GM12874 (cell line): ENCODE data around the gene HINT1.

Source experiments
- CTCF ChIP-seq: IDR thresholded peaks from 2 replicates; pipeline ENCODE4 v1.5.1; 2011; ENCODE audit warnings: low read depth, mild to moderate bottlenecking, control low read depth, low read length, moderate library complexity; ENCODE audit not compliant: insufficient read depth

The HINT1 gene

GRCh38 chr5:131165119-131165727 lies at the start of gene HINT1:
HINT1 (minus strand) TSS chr5:131165256; CDS start chr5:131165205, 51 bp downstream.
- peak; percentile 24; the same call in 1 of the 2 replicates for TF ChIP-seq CTCF

- no peak for TF ChIP-seq CTCF
Measured at GRCh38 chr5:131214609-131215227, 49.7 kb upstream of the HINT1 start.

GRCh38 chr5:131212471-131213021 lies 47.5 kb upstream of the HINT1 start:
- no peak for TF ChIP-seq CTCF

GRCh38 chr5:131211669-131212068 lies 46.6 kb upstream of the HINT1 start:
- no peak for TF ChIP-seq CTCF

- no peak for TF ChIP-seq CTCF
Measured at GRCh38 chr5:131210151-131210510, 45.1 kb upstream of the HINT1 start.

- TF ChIP-seq CTCF: no peak
Measured at GRCh38 chr5:131209506-131210150, 44.6 kb upstream of the HINT1 start.

GRCh38 chr5:131209175-131209505 lies 44.1 kb upstream of the HINT1 start:
- no peak for TF ChIP-seq CTCF
